Bronchial epithelial cell (primary cell): ENCODE data around the gene CILP2. TPM values are rescaled to one million over a fixed set of nuclear protein-coding genes. Genes with fewer than 3 reads are reported as not detected.

Experiments used
- DNase-seq: peaks from one replicate; pipeline ENCODE4 v3.0.0-alpha.2; 2010; ENCODE audit warnings: low read depth
- FAIRE-seq: peaks from 2 replicates; lab custom pipeline; 2011; peaks lifted over from hg19 to GRCh38; lab: Jason Lieb, UNC
- H3K27me3 ChIP-seq: 2 replicates; pipeline ENCODE4 v1.5.1; 2011; ENCODE audit warnings: low read length; ENCODE audit not compliant: control insufficient read depth, insufficient read depth
- H3K36me3 ChIP-seq: 2 replicates; pipeline ENCODE4 v1.5.1; 2011; ENCODE audit warnings: low read length; ENCODE audit not compliant: control insufficient read depth, insufficient read depth
- H3K4me3 ChIP-seq: 2 replicates; pipeline ENCODE4 v1.5.1; 2011; ENCODE audit warnings: mild to moderate bottlenecking, low read depth, low read length, control low read depth
- CTCF ChIP-seq: IDR thresholded peaks from 2 replicates; pipeline ENCODE4 v1.5.1; 2011; ENCODE audit warnings: mild to moderate bottlenecking, moderate library complexity, low read length, control low read depth, inconsistent platforms; ENCODE audit not compliant: insufficient read depth, severe bottlenecking
- total RNA-seq: library from RNA; depleted of rRNA; stranded (reverse); fragments of >200 nt; gene quantifications from 2 replicates; pipeline ENCODE4 v1.2.1, GENCODE V29; 2014

CILP2 gene
- total RNA-seq, 1 donor from 2014 or later, result under 0.01 TPM

GRCh38 chr19:19499272-19499995 is 38.6 kb upstream of the CILP2 start:
- H3K36me3 ChIP-seq, result peaks cover 62% of the 10 kb centered on the region
- no peaks in the 10 kb centered on the region for H3K27me3 ChIP-seq
- no peak for TF ChIP-seq CTCF
- DNase-seq, result no peak
- H3K4me3 ChIP-seq, result no peak overlapping the region
- FAIRE-seq, result no peak

- no peaks in the 10 kb centered on the region for H3K27me3 ChIP-seq
- DNase-seq, result no peak
- peaks cover 62% of the 10 kb centered on the region for H3K36me3 ChIP-seq
- no peak overlapping the region for H3K4me3 ChIP-seq
- FAIRE-seq, result no peak
- no peak for TF ChIP-seq CTCF
Observed at GRCh38 chr19:19500975-19501644, 37.0 kb upstream of the CILP2 start.

GRCh38 chr19:19501798-19502197 is 36.3 kb upstream of the CILP2 start:
- H3K4me3 ChIP-seq, result no peak overlapping the region
- H3K27me3 ChIP-seq, result no peaks in the 10 kb centered on the region
- TF ChIP-seq CTCF, result no peak
- no peak for FAIRE-seq
- H3K36me3 ChIP-seq, result peaks cover 55% of the 10 kb centered on the region
- no peak for DNase-seq

- H3K27me3 ChIP-seq, result no peaks in the 10 kb centered on the region
- no peak for DNase-seq
- peaks cover 55% of the 10 kb centered on the region for H3K36me3 ChIP-seq
- FAIRE-seq, result no peak
- TF ChIP-seq CTCF, result no peak
- no peak overlapping the region for H3K4me3 ChIP-seq
Observed at GRCh38 chr19:19502281-19502680, 35.8 kb upstream of the CILP2 start.

GRCh38 chr19:19502808-19503602 is 35.1 kb upstream of the CILP2 start:
- FAIRE-seq (no peak), DNase-seq (no peak)

More at GRCh38 chr19:19502808-19503602, 35.1 kb upstream of the CILP2 start:
- TF ChIP-seq CTCF, result no peak
- H3K36me3 ChIP-seq, result peaks cover 50% of the 10 kb centered on the region
- no peak overlapping the region for H3K4me3 ChIP-seq
- no peaks in the 10 kb centered on the region for H3K27me3 ChIP-seq
